ENCODE results near the gene TMEM41B. TPM values are rescaled to one million over a fixed set of nuclear protein-coding genes. Genes with fewer than 3 reads are reported as not detected.

TMEM41B gene
- total RNA-seq, 2 donors from 2014 or later, result 58.0 to 62.8 TPM

Other genes starting within 250 kb of the TMEM41B start
- gene SCUBE2, start 223.0 kb downstream of the TMEM41B start, total RNA-seq, result 1 to 10 TPM; 8.3 TPM
- gene DENND5A, start 49.2 kb downstream of the TMEM41B start, total RNA-seq, result 10 to 100 TPM in 1 of 2 donors, 1 to 10 TPM in 1; 8.0 to 17.7 TPM
- gene IPO7, start 70.1 kb upstream of the TMEM41B start, total RNA-seq, result 10 to 100 TPM; 70.6 to 72.2 TPM
- 10 to 100 TPM; 23.5 to 26.4 TPM for gene ZNF143, start 146.4 kb upstream of the TMEM41B start, total RNA-seq